GM18498 (cell line): ENCODE measurements around the gene SLC34A3.
"Not testable (repeated sequence)": the region's sequence is repeated elsewhere in the genome, so short reads cannot be mapped to it uniquely, and the experiment has no call there.

Source experiments
- ATAC-seq: cut with Tn5 transposase; IDR thresholded peaks from one replicate; pipeline ENCODE4 v1.9.1; 2021; ENCODE audit warnings: mild to moderate bottlenecking, moderate library complexity; ENCODE audit not compliant: unreplicated experiment

SLC34A3 gene

GRCh38 chr9:137255448-137256114 lies 24.9 kb downstream of the SLC34A3 start:
- peak; percentile 38 for ATAC-seq

- ATAC-seq, result no peak
Observed at GRCh38 chr9:137256362-137256761, 25.7 kb downstream of the SLC34A3 start.

- ATAC-seq, result no peak
Observed at GRCh38 chr9:137256856-137257255, 26.2 kb downstream of the SLC34A3 start.

GRCh38 chr9:137262173-137262908 lies 31.6 kb downstream of the SLC34A3 start:
- not testable (repeated sequence) for ATAC-seq

- ATAC-seq, result no peak
Observed at GRCh38 chr9:137262909-137263285, 32.2 kb downstream of the SLC34A3 start.

- no peak for ATAC-seq
Observed at GRCh38 chr9:137263506-137263905, 32.8 kb downstream of the SLC34A3 start.

- ATAC-seq, result no peak
Observed at GRCh38 chr9:137264067-137264466, 33.4 kb downstream of the SLC34A3 start.

GRCh38 chr9:137265496-137266161 lies 34.9 kb downstream of the SLC34A3 start:
- ATAC-seq, result no peak

- ATAC-seq, result no peak
Observed at GRCh38 chr9:137266162-137266527, 35.4 kb downstream of the SLC34A3 start.

GRCh38 chr9:137266585-137267453 lies 36.1 kb downstream of the SLC34A3 start:
- ATAC-seq, result no peak

- ATAC-seq, result no peak
Observed at GRCh38 chr9:137267933-137268355, 37.2 kb downstream of the SLC34A3 start.

- no peak for ATAC-seq
Observed at GRCh38 chr9:137268538-137269201, 38.0 kb downstream of the SLC34A3 start.

- ATAC-seq, result no peak
Observed at GRCh38 chr9:137269231-137269772, 38.6 kb downstream of the SLC34A3 start.

GRCh38 chr9:137270929-137271695 lies 40.4 kb downstream of the SLC34A3 start:
- no peak for ATAC-seq

GRCh38 chr9:137271696-137272076 lies 41.0 kb downstream of the SLC34A3 start:
- ATAC-seq, result no peak

GRCh38 chr9:137272241-137273094 lies 41.8 kb downstream of the SLC34A3 start:
- ATAC-seq, result no peak

- no peak for ATAC-seq
Observed at GRCh38 chr9:137273095-137273490, 42.4 kb downstream of the SLC34A3 start.

GRCh38 chr9:137273611-137274320 lies 43.1 kb downstream of the SLC34A3 start:
- no peak for ATAC-seq
